ENCODE data around the gene NARF.
"Not testable (repeated sequence)": the region's sequence is repeated elsewhere in the genome, so short reads cannot be mapped to it uniquely, and the experiment has no call there.

The NARF gene

GRCh38 chr17:82458179-82458884 lies at the start of gene NARF:
NARF (plus strand) TSS chr17:82458741; CDS start chr17:82458804, 63 bp downstream.
- DNase-seq = peak; percentile 99

DNA sequence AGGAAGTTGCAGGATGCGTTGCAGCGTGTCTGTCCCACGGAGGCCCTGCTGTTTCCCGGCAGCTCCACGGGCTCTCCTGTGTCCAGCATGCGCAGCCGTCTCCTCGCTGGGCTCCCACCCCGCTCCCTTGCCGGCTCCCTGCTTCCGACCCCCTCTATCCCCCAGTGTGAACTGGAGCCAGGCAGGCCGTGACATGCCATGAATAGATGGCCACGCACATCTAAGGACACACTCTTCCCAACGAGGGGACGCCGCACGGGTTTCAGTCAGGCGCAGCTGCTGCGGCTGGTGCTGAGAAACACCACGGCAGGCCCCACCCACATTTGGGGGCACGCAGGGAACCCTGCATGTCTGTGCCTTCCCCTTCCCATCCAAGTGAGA lies 49.6 kb upstream of the NARF start:
- no peak for DNase-seq

DNA sequence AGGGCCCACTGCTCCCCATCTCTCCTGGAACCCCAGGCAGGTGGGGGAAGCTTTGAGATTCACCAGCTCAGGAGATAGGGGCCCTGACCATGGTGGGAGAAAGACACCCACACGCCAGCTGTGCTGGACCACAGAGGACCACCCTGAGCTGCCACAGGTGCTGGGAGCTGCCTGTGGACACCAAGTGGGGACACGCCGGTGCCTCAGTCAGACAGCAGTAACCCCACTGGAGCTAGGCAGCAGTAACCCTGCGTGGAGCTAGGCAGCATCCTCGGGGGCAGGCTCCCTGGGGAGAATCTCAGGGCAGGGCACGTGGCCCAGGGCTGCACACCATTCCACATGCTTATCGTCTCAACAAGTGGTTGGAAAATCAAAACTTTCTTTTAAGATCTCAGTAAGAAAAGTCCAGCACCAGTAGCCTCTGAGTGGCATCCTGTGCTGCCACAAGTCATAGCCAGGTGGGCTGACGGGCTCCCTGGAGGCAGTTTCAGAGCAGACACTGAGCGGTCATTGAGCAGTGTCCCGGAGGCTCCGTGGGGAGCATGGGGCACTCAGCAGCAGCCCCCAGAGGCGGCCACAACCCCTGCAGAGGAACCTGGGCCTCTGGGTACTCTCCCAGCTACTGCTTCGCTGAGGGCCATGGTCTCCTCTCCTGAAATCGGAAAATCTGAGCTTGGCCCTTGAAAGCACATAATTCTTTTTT lies 48.4 kb upstream of the NARF start:
- DNase-seq = no peak

DNA sequence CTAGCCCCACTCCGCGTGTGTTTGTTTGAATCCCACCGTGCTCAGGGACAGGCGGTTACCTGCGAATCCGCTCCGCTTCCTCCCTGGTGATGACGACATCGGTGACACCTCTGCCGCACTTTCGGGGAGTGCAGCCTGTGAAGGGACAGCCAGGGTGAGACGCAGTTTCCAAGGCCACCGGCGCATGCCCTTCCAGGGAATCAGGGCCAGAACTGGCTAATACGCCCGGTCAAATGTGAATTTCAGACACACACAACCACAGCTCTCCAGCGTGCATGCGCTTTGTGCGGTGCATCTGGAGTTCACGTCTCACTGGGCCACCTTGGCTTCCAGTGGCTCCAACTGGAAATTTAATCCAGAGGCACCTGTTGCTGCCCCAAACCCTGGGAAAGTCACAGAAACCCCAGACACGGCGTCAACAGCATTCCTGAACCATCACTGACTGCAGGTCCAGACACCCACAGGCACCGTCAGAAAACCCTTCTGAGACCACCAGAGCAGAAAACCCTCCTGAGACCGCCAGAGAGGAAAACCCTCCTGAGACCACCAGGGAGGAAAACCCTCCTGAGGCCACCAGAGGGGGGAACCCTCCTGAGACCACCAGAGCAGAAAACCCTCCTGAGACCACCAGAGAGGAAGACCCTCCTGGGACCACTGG lies 47.0 kb upstream of the NARF start:
- no peak for DNase-seq

- DNase-seq = not testable (repeated sequence)
These were observed 46.5 kb upstream of the NARF start for GRCh38 chr17:82412081-82412480.

- no peak for DNase-seq
These were observed 45.7 kb upstream of the NARF start for GRCh38 chr17:82412535-82413520.

DNA sequence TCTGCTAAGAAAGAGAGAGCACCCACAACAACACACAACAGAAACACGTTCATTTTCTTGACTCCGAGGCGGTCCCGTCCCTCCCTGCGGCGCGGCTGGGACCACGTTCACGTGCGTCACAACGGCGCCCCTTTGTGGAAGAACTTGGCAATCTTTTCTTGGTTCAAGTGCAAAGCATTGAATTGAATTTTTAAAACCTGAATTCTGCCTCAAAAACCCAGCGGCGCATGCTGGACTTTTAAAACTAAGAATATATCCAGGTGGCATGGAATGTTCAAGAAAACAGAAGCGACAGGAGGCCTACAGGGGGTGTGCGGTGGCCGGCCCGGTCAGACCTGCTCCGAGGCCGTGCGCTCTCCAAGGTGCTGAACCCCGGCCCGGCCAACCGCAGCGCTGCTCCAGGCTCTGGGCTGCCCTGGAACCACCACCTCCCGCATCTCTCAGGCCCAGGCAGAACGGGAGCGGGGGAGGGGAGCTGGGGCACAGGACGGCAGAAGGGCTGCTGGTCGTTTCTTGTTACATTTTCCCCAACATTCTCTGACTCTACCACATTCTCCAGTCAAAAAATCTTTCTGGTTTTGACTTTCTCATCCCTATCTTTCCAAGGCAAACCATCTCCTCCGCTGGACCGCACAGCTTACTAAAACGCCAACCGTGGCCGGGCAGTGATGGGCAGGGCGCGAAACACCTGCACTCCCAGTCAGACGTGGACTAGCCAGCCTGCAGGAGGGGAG lies 43.8 kb upstream of the NARF start:
- DNase-seq = peak; percentile 90

DNA sequence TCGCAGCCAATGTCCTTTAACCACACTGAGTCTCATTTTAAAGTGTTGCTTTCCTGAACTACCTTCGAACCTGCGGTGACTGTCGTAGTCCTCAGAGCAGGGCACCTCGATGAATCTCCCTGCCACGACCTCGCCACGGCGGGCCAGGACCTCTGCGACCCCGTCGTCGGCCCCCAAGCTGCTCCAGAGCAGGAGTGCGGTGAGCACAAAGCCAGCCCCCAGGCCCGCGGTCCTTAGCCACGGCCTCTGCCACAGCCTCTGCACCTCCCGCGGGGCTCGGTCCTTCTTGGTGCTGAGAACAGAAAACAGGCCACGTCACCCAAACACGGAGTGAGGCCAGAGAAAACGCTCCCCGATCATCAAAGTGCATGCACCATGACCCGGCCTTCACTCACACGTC lies 43.2 kb upstream of the NARF start:
- DNase-seq = no peak

GRCh38 chr17:82415786-82416185 lies 42.8 kb upstream of the NARF start:
- no peak for DNase-seq

DNA sequence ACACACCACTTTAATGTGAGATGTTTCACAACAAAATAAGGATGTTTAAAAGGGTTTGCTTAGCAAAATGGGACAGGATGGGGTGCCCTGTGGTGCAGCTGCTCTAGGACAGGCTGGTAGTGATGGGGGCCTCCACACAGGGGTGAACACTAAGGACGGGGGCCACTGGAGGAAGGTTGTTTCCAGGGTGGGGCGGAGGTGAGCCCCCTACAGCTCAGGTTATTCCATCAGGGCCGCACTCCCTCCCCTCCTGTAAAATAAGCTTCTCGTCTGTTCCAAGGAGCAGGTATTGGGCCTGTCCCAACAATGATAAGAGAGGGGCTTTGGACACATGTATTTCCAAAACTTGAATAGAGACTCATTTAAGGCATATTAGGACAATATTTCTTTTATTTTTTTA lies 42.3 kb upstream of the NARF start:
- DNase-seq = no peak

GRCh38 chr17:82416771-82417170 lies 41.8 kb upstream of the NARF start:
- DNase-seq = no peak

- peak; percentile 94 for DNase-seq
These were observed 40.2 kb upstream of the NARF start, which contains the start of the genes HEXD and OGFOD3 for GRCh38 chr17:82418001-82418986. HEXD (plus strand) TSS chr17:82418347; CDS start chr17:82419800, 1,453 bp downstream. OGFOD3 (minus strand) TSS chr17:82418586; CDS start chr17:82418485, 101 bp downstream.

GRCh38 chr17:82419540-82419939 lies 39.0 kb upstream of the NARF start:
- no peak for DNase-seq

- DNase-seq = peak; percentile 50
These were observed 34.3 kb upstream of the NARF start for GRCh38 chr17:82424001-82424862.

DNA sequence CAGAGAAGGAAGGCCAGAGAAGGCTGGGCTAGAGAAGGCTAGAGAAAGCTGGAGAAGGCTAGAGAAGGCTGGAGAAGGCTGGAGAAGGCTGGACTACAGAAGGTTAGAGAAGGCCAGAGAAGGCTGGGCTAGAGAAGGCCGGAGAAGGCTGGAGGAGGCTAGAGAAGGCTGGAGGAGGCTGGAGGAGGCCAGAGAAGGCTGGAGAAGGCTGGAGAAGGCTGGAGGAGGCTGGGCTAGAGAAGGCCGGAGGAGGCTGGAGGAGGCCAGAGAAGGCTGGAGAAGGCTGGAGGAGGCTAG lies 33.7 kb upstream of the NARF start:
- DNase-seq = no peak

DNA sequence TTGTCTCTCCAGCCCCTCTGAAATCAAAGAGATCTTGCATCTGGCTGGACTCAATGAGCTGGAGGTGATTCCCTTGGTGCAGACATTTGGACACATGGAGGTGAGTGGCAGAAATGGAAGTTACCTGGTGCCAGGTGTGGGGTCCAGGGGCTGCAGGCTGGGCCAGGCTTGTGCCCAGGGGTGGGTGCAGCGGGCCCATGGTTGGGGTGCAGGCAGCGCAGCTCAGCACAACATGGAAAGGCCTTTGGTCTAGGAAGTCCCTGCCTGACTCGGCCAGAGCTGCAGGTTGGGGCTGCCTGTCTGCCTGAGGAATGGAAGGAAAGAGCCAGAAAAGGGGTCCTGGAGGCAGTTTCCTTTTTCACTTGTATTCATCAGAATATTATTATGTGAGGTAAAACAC lies 30.0 kb upstream of the NARF start:
- DNase-seq = no peak

DNA sequence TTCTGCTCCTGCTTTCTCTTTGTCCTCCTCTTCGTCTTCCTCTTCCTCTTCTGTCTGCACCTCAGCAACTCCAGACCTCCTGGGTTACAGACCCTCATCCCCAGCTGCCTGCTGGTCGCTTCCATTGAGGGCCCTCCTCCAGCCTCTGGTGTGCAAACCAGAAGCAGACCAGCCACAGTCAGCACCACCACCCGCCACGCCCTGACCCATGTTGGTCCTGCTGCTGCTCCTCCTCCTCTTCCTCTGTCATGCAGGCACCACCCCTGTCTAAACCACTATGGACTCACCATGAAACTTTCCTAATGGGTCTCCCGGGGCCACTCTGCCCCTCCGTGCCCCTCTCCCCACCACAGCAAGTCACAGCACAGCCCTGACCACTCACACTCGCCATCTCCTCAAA lies 28.7 kb upstream of the NARF start:
- DNase-seq = no peak

GRCh38 chr17:82432017-82432416 lies 26.5 kb upstream of the NARF start:
- no peak for DNase-seq

- no peak for DNase-seq
These were observed 24.9 kb upstream of the NARF start for GRCh38 chr17:82433560-82434215.
